Activated naive CD8-positive, alpha-beta T cell treated with anti-CD3 and anti-CD28 coated beads for 36 hours (primary cell): ENCODE results near the gene DNAJC17. TPM values are rescaled to one million over a fixed set of nuclear protein-coding genes. Genes with fewer than 3 reads are reported as not detected.

Source experiments
- DNase-seq: peaks from one replicate; pipeline ENCODE4 v3.0.0; 2021
- H3K27ac Mint-ChIP-seq: one replicate; pipeline ENCODE4 v1.8.0; 2022; ENCODE audit warnings: mild to moderate bottlenecking, moderate library complexity, mixed read lengths
- H3K27me3 Mint-ChIP-seq: one replicate; pipeline ENCODE4 v1.8.0; 2022; ENCODE audit warnings: mild to moderate bottlenecking, mixed read lengths
- H3K36me3 Mint-ChIP-seq: one replicate; pipeline ENCODE4 v1.8.0; 2021; ENCODE audit warnings: mild to moderate bottlenecking, mixed read lengths
- H3K4me1 Mint-ChIP-seq: one replicate; pipeline ENCODE4 v1.8.0; 2021; ENCODE audit warnings: mixed read lengths
- H3K4me3 Mint-ChIP-seq: one replicate; pipeline ENCODE4 v1.8.0; 2022; ENCODE audit warnings: mild to moderate bottlenecking, moderate library complexity, mixed read lengths
- H3K9me3 Mint-ChIP-seq: one replicate; pipeline ENCODE4 v1.8.0; 2022; ENCODE audit warnings: mixed read lengths
- total RNA-seq, 2 experiments: library from RNA; stranded (reverse); gene quantifications; one replicate each; pipeline ENCODE4 v1.2.3, GENCODE V29; 2021

Gene DNAJC17
- total RNA-seq, 2 experiments from 2014 or later, result 39.8 to 41.7 TPM

- H3K9me3 Mint-ChIP-seq, result no peaks in the 10 kb centered on the region
- DNase-seq, result no peak
- H3K27ac Mint-ChIP-seq, result no peak overlapping the region
- H3K36me3 Mint-ChIP-seq, result peaks cover 16% of the 10 kb centered on the region
- H3K4me3 Mint-ChIP-seq, result no peak overlapping the region
- H3K4me1 Mint-ChIP-seq, result peaks cover 32% of the 10 kb centered on the region
- H3K27me3 Mint-ChIP-seq, result no peaks in the 10 kb centered on the region
Observed at GRCh38 chr15:40751745-40752144, 55.5 kb downstream of the DNAJC17 start.

GRCh38 chr15:40750885-40751284 is 56.4 kb downstream of the DNAJC17 start:
- no peaks in the 10 kb centered on the region for H3K9me3 Mint-ChIP-seq
- H3K27ac Mint-ChIP-seq, result no peak overlapping the region
- H3K4me3 Mint-ChIP-seq, result no peak overlapping the region
- H3K4me1 Mint-ChIP-seq, result peaks cover 32% of the 10 kb centered on the region
- DNase-seq, result no peak
- peaks cover 16% of the 10 kb centered on the region for H3K36me3 Mint-ChIP-seq
- no peaks in the 10 kb centered on the region for H3K27me3 Mint-ChIP-seq

GRCh38 chr15:40749151-40749630 is 58.1 kb downstream of the DNAJC17 start:
- H3K9me3 Mint-ChIP-seq, result no peaks in the 10 kb centered on the region
- H3K27me3 Mint-ChIP-seq, result no peaks in the 10 kb centered on the region
- peaks cover 33% of the 10 kb centered on the region for H3K4me1 Mint-ChIP-seq
- H3K4me3 Mint-ChIP-seq, result no peak overlapping the region
- H3K27ac Mint-ChIP-seq, result no peak overlapping the region
- H3K36me3 Mint-ChIP-seq, result peaks cover 25% of the 10 kb centered on the region
- no peak for DNase-seq

- no peak overlapping the region for H3K4me3 Mint-ChIP-seq
- no peak overlapping the region for H3K27ac Mint-ChIP-seq
- no peaks in the 10 kb centered on the region for H3K27me3 Mint-ChIP-seq
- H3K4me1 Mint-ChIP-seq, result peaks cover 33% of the 10 kb centered on the region
- H3K9me3 Mint-ChIP-seq, result no peaks in the 10 kb centered on the region
- peaks cover 21% of the 10 kb centered on the region for H3K36me3 Mint-ChIP-seq
- no peak for DNase-seq
Observed at GRCh38 chr15:40747685-40748631, 59.3 kb downstream of the DNAJC17 start.

GRCh38 chr15:40746916-40747418 is 60.3 kb downstream of the DNAJC17 start:
- Mint-ChIP-seq H3K9me3 (no peaks in the 10 kb centered on the region), H3K36me3 (peaks cover 22% of the 10 kb centered on the region), H3K27me3 (no peaks in the 10 kb centered on the region), H3K27ac (peak overlapping the region; percentile 45), H3K4me1 (peaks cover 27% of the 10 kb centered on the region), H3K4me3 (no peak overlapping the region)
- DNase-seq, result no peak

- no peak for DNase-seq
- Mint-ChIP-seq H3K4me3 (no peak overlapping the region), H3K27me3 (no peaks in the 10 kb centered on the region), H3K36me3 (peaks cover 17% of the 10 kb centered on the region), H3K9me3 (no peaks in the 10 kb centered on the region), H3K27ac (no peak overlapping the region), H3K4me1 (peaks cover 25% of the 10 kb centered on the region)
Observed at GRCh38 chr15:40744815-40745152, 62.5 kb downstream of the DNAJC17 start.

- Mint-ChIP-seq H3K4me1 (peaks cover 25% of the 10 kb centered on the region), H3K36me3 (peaks cover 17% of the 10 kb centered on the region), H3K27me3 (no peaks in the 10 kb centered on the region), H3K4me3 (peak overlapping the region; percentile 34), H3K27ac (peak overlapping the region; percentile 87), H3K9me3 (no peaks in the 10 kb centered on the region)
- peak; percentile 57 for DNase-seq
Observed at GRCh38 chr15:40743921-40744814, 63.1 kb downstream of the DNAJC17 start.

GRCh38 chr15:40743485-40743901 is 63.8 kb downstream of the DNAJC17 start:
- Mint-ChIP-seq H3K27ac (peak overlapping the region; percentile 87), H3K36me3 (peaks cover 18% of the 10 kb centered on the region), H3K9me3 (no peaks in the 10 kb centered on the region), H3K27me3 (no peaks in the 10 kb centered on the region), H3K4me3 (no peak overlapping the region), H3K4me1 (peaks cover 25% of the 10 kb centered on the region)
- no peak for DNase-seq

- peaks cover 19% of the 10 kb centered on the region for H3K36me3 Mint-ChIP-seq
- H3K27ac Mint-ChIP-seq, result peak overlapping the region; percentile 2
- peaks cover 17% of the 10 kb centered on the region for H3K4me1 Mint-ChIP-seq
- no peaks in the 10 kb centered on the region for H3K9me3 Mint-ChIP-seq
- H3K27me3 Mint-ChIP-seq, result no peaks in the 10 kb centered on the region
- DNase-seq, result no peak
- H3K4me3 Mint-ChIP-seq, result no peak overlapping the region
Observed at GRCh38 chr15:40739854-40740253, 67.4 kb downstream of the DNAJC17 start.

GRCh38 chr15:40739047-40739446 is 68.2 kb downstream of the DNAJC17 start:
- H3K4me1 Mint-ChIP-seq, result peaks cover 10% of the 10 kb centered on the region
- no peak for DNase-seq
- H3K36me3 Mint-ChIP-seq, result peaks cover 14% of the 10 kb centered on the region
- H3K27me3 Mint-ChIP-seq, result no peaks in the 10 kb centered on the region
- H3K4me3 Mint-ChIP-seq, result no peak overlapping the region
- H3K9me3 Mint-ChIP-seq, result no peaks in the 10 kb centered on the region
- no peak overlapping the region for H3K27ac Mint-ChIP-seq

- H3K36me3 Mint-ChIP-seq, result peaks cover 14% of the 10 kb centered on the region
- no peak for DNase-seq
- H3K4me3 Mint-ChIP-seq, result no peak overlapping the region
- H3K27me3 Mint-ChIP-seq, result no peaks in the 10 kb centered on the region
- no peaks in the 10 kb centered on the region for H3K9me3 Mint-ChIP-seq
- no peak overlapping the region for H3K27ac Mint-ChIP-seq
- no peaks in the 10 kb centered on the region for H3K4me1 Mint-ChIP-seq
Observed at GRCh38 chr15:40737048-40737447, 70.2 kb downstream of the DNAJC17 start.

GRCh38 chr15:40736575-40736974 is 70.7 kb downstream of the DNAJC17 start:
- no peak for DNase-seq
- H3K36me3 Mint-ChIP-seq, result peaks cover 18% of the 10 kb centered on the region
- H3K4me3 Mint-ChIP-seq, result no peak overlapping the region
- H3K27ac Mint-ChIP-seq, result no peak overlapping the region
- no peaks in the 10 kb centered on the region for H3K4me1 Mint-ChIP-seq
- H3K9me3 Mint-ChIP-seq, result no peaks in the 10 kb centered on the region
- H3K27me3 Mint-ChIP-seq, result no peaks in the 10 kb centered on the region

GRCh38 chr15:40731034-40731433 is 76.2 kb downstream of the DNAJC17 start:
- no peaks in the 10 kb centered on the region for H3K27me3 Mint-ChIP-seq
- no peaks in the 10 kb centered on the region for H3K9me3 Mint-ChIP-seq
- peaks cover 2% of the 10 kb centered on the region for H3K4me1 Mint-ChIP-seq
- H3K4me3 Mint-ChIP-seq, result no peak overlapping the region
- no peak overlapping the region for H3K27ac Mint-ChIP-seq
- H3K36me3 Mint-ChIP-seq, result peaks cover 37% of the 10 kb centered on the region
- no peak for DNase-seq

GRCh38 chr15:40723919-40724318 is 83.4 kb downstream of the DNAJC17 start:
- no peak overlapping the region for H3K27ac Mint-ChIP-seq
- no peak overlapping the region for H3K4me3 Mint-ChIP-seq
- DNase-seq, result no peak
- H3K36me3 Mint-ChIP-seq, result peaks cover 31% of the 10 kb centered on the region
- no peaks in the 10 kb centered on the region for H3K27me3 Mint-ChIP-seq
- H3K4me1 Mint-ChIP-seq, result peaks cover 21% of the 10 kb centered on the region
- no peaks in the 10 kb centered on the region for H3K9me3 Mint-ChIP-seq

GRCh38 chr15:40722934-40723333 is 84.3 kb downstream of the DNAJC17 start:
- Mint-ChIP-seq H3K4me1 (peaks cover 21% of the 10 kb centered on the region), H3K4me3 (no peak overlapping the region), H3K27me3 (no peaks in the 10 kb centered on the region), H3K9me3 (no peaks in the 10 kb centered on the region), H3K27ac (no peak overlapping the region), H3K36me3 (peaks cover 25% of the 10 kb centered on the region)
- no peak for DNase-seq
